HFF-Myc (cell line): ENCODE data around the gene PNPLA7.
A peak's percentile ranks its signal among the peaks of the same experiment; 100 is the strongest.

ENCODE experiments used
- DNase-seq: peaks from one replicate; pipeline ENCODE4 v3.0.0-alpha.2; 2011; ENCODE audit warnings: low read depth; ENCODE audit errors: extremely low read depth
- H3K4me3 ChIP-seq: replicated peaks from 2 replicates; pipeline ENCODE4 v1.5.1; 2011; ENCODE audit warnings: low read depth, mild to moderate bottlenecking, control low read depth, low read length
- TF ChIP-seq, protein P1 (sequence below): IDR thresholded peaks from 2 replicates; pipeline ENCODE4 v1.5.1; 2012; ENCODE audit warnings: mild to moderate bottlenecking, low read depth, low read length, control low read depth; ENCODE audit errors: missing control alignments

The PNPLA7 gene

DNA sequence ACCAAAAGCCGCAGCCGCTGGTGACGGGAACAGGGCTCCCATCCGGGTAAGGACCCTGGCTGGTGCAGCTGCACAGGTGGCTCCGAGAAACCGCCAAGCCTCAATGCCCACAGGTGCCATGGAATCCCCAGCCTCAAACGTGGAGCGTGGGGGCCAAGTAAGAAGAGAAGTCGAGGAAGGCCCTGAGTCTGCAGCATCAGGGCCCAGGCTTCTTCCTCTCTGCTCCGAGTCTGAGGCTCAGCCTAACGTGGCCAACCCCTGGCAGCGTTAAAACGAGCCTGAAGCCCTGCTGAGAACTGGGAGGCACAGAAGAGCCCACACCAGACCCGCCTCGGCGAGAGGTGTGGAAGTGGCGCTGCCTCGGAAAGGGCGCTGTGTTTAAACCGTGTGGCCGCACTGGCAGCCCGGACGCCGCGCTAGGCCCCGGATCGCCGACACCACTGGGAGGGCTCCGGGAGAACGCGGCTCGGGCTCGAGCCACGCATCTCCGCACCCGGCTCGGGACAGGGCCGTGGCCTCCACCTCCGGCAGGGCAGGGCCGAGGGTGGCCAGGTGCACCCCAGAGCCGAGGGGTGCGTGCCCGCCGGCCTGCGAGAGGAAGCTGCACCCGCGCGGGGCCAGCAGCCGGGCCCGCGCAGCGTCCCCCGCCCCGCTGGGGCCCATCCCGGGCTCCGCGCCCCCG is 39.4 kb upstream of the PNPLA7 start:
- DNase-seq: no peak
- peak overlapping the region; percentile 68 for H3K4me3 ChIP-seq
- TF ChIP-seq, protein P1, sequence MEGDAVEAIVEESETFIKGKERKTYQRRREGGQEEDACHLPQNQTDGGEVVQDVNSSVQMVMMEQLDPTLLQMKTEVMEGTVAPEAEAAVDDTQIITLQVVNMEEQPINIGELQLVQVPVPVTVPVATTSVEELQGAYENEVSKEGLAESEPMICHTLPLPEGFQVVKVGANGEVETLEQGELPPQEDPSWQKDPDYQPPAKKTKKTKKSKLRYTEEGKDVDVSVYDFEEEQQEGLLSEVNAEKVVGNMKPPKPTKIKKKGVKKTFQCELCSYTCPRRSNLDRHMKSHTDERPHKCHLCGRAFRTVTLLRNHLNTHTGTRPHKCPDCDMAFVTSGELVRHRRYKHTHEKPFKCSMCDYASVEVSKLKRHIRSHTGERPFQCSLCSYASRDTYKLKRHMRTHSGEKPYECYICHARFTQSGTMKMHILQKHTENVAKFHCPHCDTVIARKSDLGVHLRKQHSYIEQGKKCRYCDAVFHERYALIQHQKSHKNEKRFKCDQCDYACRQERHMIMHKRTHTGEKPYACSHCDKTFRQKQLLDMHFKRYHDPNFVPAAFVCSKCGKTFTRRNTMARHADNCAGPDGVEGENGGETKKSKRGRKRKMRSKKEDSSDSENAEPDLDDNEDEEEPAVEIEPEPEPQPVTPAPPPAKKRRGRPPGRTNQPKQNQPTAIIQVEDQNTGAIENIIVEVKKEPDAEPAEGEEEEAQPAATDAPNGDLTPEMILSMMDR: no peak

GRCh38 chr9:137588891-137589290 is 38.7 kb upstream of the PNPLA7 start:
- peak overlapping the region; percentile 68 for H3K4me3 ChIP-seq
- TF ChIP-seq, protein P1: no peak
- no peak for DNase-seq

DNA sequence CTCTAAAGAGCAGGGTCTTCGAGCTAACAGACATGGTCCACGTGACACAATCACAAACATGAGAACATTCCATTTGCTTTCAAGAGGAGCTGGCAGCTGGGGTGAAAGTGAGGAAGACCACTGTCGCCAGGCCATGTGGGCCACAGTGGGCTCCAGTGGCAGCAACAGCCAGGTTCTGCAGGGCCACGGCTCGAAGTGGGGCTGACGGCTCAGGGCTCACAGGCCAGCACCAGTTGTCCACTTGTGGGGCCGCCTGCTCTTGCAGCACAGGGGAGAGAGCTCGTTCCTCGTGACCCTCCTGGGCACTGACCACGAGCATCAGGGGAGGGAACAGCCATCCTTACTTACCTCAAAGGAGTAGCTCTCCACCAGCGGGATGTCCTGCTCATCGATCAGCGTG is 38.1 kb upstream of the PNPLA7 start:
- no peak for DNase-seq
- peak overlapping the region; percentile 68 for H3K4me3 ChIP-seq
- TF ChIP-seq, protein P1: no peak

GRCh38 chr9:137586854-137587253 is 36.7 kb upstream of the PNPLA7 start:
- H3K4me3 ChIP-seq: no peak overlapping the region
- DNase-seq: no peak
- TF ChIP-seq, protein P1: no peak

GRCh38 chr9:137583957-137584356 is 33.8 kb upstream of the PNPLA7 start:
- TF ChIP-seq, protein P1: no peak
- no peak for DNase-seq
- no peak overlapping the region for H3K4me3 ChIP-seq

DNA sequence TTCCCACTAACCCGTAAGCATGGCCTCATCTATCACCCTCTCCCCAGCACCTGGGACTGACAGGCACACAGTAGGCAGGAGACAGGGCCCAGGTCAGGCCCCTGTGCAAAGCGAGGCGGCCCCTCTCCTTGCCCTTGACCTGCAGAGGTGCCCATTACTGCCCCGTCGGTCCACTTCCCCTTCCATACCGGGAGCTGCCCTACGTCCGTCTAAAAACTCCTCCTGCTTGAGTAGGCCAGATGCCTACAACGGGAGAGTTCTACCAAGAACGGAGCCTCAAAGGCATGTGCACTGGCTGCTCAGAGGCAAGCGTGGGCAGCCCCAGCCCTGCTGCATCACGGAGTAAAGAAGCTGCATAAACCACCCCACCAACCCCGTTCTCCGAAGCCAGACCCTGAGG is 33.1 kb upstream of the PNPLA7 start:
- no peak for DNase-seq
- TF ChIP-seq, protein P1: no peak
- no peak overlapping the region for H3K4me3 ChIP-seq

DNA sequence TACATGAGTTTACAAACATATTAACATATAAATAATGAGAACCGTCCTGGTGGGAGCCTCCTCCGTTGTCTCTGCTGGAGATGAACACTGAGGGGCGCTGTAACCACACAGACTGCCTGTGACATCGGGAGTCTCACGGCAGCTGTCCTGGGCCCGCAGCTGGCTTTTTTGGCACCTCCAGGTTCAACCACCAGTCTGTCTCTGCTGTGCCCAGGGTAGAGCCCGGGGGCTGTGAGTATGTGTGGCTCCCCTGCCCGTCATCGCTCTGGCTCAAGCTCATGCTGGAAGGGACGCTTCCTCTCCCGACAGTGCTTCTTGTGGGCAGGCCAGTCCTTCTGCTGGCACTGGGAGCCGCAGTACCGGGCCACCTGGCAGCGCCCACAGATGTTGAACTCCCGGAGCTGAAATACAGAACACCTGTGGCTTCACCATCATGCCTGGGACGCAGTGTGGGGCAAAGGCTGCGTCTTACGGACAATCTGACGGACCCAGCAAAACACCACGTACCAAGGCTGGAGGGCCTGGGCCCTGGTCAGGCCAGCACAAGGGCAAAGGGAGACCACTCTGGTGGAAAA is 32.2 kb upstream of the PNPLA7 start:
- TF ChIP-seq, protein P1: peak; percentile 23
- no peak for DNase-seq
- H3K4me3 ChIP-seq: no peak overlapping the region
